ENCODE measurements around the gene PIK3R2. TPM values are rescaled to one million over a fixed set of nuclear protein-coding genes. Genes with fewer than 3 reads are reported as not detected.

PIK3R2 gene
- total and polyA plus RNA-seq, 2 of the 13 experiments (the other 11 are each of a cell fraction or from before 2014, with no cell fraction given): 18.6 to 25.3 TPM

GRCh38 chr19:18112989-18113478 lies 39.9 kb upstream of the PIK3R2 start (continued):
- no peak for TF ChIP-seq ZNF530 (CRISPR knock-in tag; IDR thresholded peaks at IDR 0.05; ENCODE audit: low read depth)
- peak; percentile 66; the same call in 1 of the 2 replicates for TF ChIP-seq KDM2A (CRISPR knock-in tag; IDR thresholded peaks at IDR 0.05; ENCODE audit: borderline replicate concordance, low read depth)
- 0 out of 2 replicates have a peak, but pooled peaks have one; percentile 54 for TF ChIP-seq SIN3B (IDR thresholded peaks at IDR 0.05; ENCODE audit: low read length)
- no peak for TF ChIP-seq ZNF354B (CRISPR knock-in tag; IDR thresholded peaks at IDR 0.05)
- TF ChIP-seq TBX2 (CRISPR knock-in tag; IDR thresholded peaks at IDR 0.05; ENCODE audit: borderline replicate concordance): no peak
- TF ChIP-seq KMT2B (CRISPR knock-in tag; IDR thresholded peaks at IDR 0.05): no peak
- no peak for TF ChIP-seq TIGD3 (CRISPR knock-in tag; IDR thresholded peaks at IDR 0.05; ENCODE audit: borderline replicate concordance)
- TF ChIP-seq ZNF672 (CRISPR knock-in tag; IDR thresholded peaks at IDR 0.05): no peak
- TF ChIP-seq, protein P1, sequence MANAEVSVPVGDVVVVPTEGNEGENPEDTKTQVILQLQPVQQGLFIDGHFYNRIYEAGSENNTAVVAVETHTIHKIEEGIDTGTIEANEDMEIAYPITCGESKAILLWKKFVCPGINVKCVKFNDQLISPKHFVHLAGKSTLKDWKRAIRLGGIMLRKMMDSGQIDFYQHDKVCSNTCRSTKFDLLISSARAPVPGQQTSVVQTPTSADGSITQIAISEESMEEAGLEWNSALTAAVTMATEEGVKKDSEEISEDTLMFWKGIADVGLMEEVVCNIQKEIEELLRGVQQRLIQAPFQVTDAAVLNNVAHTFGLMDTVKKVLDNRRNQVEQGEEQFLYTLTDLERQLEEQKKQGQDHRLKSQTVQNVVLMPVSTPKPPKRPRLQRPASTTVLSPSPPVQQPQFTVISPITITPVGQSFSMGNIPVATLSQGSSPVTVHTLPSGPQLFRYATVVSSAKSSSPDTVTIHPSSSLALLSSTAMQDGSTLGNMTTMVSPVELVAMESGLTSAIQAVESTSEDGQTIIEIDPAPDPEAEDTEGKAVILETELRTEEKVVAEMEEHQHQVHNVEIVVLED (CRISPR knock-in tag; IDR thresholded peaks at IDR 0.05; ENCODE audit: borderline replicate concordance): no peak
- TF ChIP-seq, protein P2, sequence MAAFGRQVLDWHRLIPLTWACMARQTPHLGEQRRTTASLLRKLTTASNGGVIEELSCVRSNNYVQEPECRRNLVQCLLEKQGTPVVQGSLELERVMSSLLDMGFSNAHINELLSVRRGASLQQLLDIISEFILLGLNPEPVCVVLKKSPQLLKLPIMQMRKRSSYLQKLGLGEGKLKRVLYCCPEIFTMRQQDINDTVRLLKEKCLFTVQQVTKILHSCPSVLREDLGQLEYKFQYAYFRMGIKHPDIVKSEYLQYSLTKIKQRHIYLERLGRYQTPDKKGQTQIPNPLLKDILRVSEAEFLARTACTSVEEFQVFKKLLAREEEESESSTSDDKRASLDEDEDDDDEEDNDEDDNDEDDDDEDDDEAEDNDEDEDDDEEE (CRISPR knock-in tag; IDR thresholded peaks at IDR 0.05): peak; percentile 62; the same call in 1 of the 2 replicates
- no peak for TF ChIP-seq ZNF276 (CRISPR knock-in tag; IDR thresholded peaks at IDR 0.05; ENCODE audit: low read depth)
- TF ChIP-seq ZNF12 (CRISPR knock-in tag; IDR thresholded peaks at IDR 0.05): no peak
- no peak for TF ChIP-seq BRCA1 (CRISPR knock-in tag; IDR thresholded peaks at IDR 0.05)
- TF ChIP-seq ZNF430 (CRISPR knock-in tag; IDR thresholded peaks at IDR 0.05): no peak
- 0 out of 2 replicates have a peak, but pooled peaks have one; percentile 66 for TF ChIP-seq THRA (CRISPR knock-in tag; IDR thresholded peaks at IDR 0.05; ENCODE audit: borderline replicate concordance)
- TF ChIP-seq REPIN1 (CRISPR knock-in tag; IDR thresholded peaks at IDR 0.05; ENCODE audit: borderline replicate concordance, low read depth): no peak
- TF ChIP-seq RBFOX2 (IDR thresholded peaks at IDR 0.05; ENCODE audit: low read depth, low read length): no peak
